CD1c-positive myeloid dendritic cell (primary cell): ENCODE data around the gene DDX24.
A peak's percentile ranks its signal among the peaks of the same experiment; 100 is the strongest.
"Not testable (repeated sequence)": the region's sequence is repeated elsewhere in the genome, so short reads cannot be mapped to it uniquely, and the experiment has no call there.

Experiments
- DNase-seq: peaks from one replicate; pipeline ENCODE4 v3.0.0-alpha.2; 2016; ENCODE audit errors: extremely low spot score

Gene DDX24

GRCh38 chr14:94079891-94080620 lies 946 bp downstream of the DDX24 start:
- peak; percentile 64 for DNase-seq

DNA sequence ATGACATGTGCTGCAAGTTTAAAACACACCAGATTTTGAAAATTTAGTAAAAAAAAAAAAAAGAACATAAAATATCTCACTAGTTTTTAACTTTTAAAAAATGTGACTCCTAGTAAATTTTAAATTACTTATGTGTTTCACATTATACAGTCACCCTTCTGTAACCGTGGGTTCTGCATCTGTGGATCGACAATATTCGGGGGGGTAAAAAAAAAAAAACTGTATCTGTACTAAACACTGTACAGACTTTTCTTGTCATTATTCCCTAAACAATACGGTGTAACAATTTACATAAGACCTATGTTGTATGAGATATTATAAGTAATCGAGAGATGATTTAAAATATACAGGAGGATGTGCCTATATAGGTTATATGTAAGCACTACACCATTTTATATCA lies 3.2 kb downstream of the DDX24 start:
- DNase-seq, result no peak

- no peak for DNase-seq
Measured at GRCh38 chr14:94077111-94077821, 3.7 kb downstream of the DDX24 start.

DNA sequence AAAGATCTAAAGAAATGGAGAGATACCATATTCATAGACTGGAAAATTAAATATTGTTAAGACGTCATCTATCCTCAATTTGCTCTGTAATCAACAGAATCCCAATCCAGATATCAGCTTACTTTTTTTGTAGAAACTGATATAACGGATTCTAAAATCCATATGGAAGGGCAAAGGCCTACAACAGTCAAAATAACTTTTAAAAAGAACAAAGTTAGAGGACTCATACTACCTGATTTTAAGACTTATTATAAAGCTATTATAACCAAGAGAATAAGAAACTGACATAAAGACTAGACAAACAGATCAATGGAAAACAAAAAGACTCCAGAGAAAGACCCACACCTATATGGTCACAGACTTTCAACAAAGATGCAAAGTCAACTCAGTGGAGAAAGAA lies 6.0 kb downstream of the DDX24 start:
- DNase-seq, result no peak

DNA sequence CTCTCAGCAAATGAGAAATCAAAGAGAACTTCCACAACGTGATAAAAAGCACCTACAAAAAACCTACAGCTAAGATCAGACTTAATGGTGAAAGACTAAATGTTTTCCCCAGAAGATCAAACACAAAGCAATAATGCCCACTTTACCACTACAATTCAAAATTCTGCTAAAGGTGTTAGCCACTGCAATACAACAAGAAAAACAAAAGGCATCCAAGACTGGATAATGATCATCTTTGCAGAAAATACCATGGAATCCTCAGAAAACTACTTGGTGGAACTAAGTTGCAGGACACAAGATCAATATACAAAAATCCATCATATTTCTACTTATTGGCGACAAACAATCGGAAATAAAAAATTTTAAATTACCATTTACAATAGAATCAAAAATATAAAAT lies 6.5 kb downstream of the DDX24 start:
- no peak for DNase-seq

- not testable (repeated sequence) for DNase-seq
Measured at GRCh38 chr14:94072076-94072475, 8.9 kb downstream of the DDX24 start.

DNA sequence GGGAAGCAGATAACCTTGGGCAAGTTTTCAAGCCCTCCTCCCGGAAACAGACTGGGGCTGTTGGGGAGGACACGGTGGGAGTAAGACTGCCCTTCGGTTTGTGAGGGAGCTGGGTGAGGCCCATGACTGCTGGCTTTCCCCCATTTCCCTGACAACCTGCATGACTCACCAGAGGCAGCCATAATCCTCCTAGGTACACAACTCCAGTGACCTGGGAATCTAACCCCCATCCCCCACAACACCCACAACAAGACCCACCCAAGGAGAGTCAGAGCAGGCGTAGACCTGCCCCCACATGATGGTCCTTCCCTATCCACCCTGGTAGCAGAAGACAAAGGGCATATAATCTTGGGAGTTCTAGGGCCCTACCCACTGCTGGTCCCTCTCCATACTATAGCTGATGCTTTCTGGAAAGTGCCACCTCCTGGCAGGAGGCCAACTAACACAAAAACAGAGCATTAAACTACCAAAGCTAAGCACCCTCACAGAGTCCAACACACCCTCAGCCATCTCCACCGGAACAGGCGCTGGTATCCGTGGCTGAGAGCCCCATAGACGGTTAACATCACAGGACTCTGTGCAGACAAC lies 14.8 kb downstream of the DDX24 start:
- DNase-seq, result no peak

- no peak for DNase-seq
Measured at GRCh38 chr14:94062344-94062940, 18.6 kb downstream of the DDX24 start.

DNA sequence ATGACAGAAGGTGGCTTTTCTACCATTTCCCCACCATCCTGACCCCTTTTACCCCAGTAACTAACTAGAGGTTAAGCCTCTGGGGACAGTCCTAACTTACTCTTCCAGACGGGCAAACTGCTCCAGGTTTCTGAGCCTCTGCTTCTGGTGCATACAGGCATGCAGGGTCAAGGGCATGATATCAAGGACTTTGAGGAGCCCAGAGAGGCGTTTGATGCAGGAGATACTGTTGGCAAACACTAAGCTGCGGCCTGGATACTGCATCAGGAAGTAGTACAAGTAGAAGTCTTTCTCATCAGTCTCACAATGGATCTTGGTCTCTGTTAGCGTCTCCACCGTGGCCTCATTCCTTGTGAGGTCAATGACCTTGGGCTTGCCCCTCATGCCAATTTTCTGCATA lies 21.0 kb downstream of the DDX24 start:
- DNase-seq, result no peak

DNA sequence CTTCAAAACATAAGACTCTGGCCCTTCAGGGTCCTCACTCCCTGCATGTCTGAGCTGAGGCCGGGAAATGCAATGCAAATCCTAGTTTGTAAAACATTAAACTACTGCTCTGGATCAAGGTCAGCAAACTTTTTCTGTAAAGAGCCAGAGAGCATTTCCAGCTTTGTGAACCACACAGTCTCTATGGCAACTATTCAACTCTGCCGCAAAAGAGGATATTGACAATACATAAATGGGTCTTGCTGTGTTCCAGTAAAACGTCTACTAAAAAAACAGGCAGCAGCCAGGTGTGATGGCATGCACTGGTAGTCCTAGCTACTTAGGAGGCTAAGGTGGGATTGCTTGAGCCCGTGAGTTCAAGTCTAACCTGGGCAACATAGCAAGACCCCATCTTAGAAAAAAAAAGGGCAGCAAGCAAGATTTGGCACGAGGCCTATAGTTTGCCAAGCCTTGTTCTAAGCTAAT lies 22.3 kb downstream of the DDX24 start:
- DNase-seq, result no peak

GRCh38 chr14:94058128-94058673 lies 22.8 kb downstream of the DDX24 start:
- no peak for DNase-seq

- no peak for DNase-seq
Measured at GRCh38 chr14:94056579-94057308, 24.3 kb downstream of the DDX24 start.

DNA sequence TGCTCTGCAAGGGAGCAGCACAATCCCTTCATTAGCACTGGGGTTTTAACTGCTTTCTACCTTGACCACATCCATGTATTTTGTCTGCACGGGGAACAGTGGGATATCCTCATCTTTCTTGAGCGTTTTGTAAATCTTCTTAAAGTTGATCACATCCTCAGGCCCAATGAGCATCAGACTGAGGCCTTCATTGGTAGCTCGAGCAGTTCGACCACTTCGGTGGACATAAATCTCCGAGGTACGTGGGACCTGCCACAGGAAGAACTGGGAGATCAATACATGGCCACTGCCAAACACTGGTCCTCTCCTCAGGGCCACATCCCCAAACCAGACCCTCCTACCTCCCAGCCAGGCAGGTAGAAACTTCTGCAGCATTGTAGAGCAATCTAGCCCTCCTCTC lies 26.1 kb downstream of the DDX24 start:
- DNase-seq, result no peak

DNA sequence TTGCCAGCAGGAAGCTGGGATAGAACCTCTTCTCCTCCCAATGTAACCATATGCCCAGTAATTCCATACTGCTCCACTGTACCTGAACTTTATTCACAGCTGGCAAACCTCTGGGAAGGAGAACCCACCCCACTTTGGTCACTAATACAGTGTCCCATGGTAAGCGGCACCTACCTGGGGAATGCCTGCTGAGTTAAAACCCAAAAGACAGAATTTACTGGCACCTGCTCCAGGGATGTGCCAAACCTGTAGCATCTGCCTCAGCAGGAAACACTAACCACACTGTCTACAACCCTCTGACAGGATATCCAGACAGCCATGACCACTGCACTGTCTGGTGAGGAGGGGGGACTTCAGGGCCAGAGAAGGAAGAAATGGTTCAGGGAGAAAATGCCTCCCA lies 26.6 kb downstream of the DDX24 start:
- DNase-seq, result no peak

DNA sequence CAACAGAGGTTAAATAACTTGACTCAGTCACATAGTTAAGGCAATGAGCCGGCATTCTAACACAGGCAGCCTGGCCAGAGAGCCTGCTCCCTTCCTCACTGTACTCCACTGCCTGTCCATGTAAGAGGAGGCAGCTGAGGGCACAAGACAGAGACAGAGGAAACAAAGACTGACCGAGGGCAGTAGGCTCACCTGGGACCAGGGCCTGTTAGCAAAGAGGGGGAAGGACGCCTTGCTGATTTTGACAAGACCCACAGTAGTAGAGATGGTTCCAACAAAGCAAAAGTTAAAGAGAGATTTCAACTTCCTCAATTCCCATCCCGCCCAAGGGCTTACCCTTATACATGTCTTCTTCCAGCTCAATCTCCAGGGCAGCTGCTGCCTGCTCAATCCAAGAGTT lies 28.3 kb downstream of the DDX24 start:
- no peak for DNase-seq

DNA sequence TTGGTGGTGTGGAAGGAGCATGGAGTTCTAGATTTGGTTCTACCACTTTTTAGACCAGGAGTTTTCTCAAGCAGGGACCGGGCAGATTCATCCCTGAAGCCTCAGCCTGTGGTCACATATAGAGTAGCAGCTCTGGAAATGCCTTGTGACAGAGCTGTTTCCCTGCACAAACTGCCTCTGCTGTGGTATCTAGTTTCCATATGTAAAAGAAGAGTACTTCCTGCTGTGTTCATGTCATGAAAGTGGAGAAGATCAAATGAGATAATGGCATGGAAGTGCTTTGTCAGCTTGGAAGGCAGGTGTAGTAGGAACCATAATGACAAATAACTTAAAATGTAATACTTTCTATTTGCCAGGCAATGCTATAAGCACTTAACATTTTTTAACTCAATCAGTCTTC lies 28.8 kb downstream of the DDX24 start:
- no peak for DNase-seq

DNA sequence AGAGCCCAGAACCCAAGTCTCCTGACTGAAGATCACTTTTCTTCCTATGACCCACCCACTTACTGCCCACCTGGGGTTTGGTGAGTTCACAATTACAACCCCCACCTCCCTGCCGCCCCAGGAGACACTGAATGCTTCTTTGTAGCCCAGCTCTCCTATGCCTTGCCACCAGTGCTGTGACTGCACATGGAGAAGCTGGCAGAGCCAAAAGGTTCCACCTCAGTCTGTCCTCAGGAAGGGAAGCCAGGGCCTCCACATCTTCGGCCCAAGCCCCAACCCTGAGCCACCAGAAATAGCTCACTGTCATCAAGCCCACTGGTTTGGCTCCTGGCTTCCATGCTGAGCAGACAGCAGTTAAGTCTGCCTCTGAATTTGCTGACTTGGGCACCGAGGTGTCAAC lies 29.2 kb downstream of the DDX24 start:
- no peak for DNase-seq

DNA sequence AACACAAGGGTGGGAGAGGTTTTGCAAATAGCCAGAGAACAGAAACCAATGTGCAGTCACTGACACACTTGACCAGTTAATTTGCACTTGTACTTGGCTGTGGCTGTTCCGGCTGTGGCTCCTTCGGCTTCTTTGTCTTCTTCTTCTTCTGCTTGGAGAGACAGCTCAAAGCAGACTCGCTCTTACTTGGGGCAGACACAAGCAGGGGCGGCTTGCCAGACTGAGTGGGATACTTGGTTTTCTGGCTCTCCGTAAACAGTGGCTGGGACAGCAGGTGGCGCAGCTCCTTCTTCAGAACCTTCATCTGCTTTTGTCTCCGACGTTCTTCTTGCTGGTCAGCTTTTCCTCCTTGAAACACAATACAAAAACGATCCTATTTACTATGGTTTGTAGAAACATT lies 29.9 kb downstream of the DDX24 start:
- no peak for DNase-seq

GRCh38 chr14:94050231-94050880 lies 30.6 kb downstream of the DDX24 start:
- no peak for DNase-seq

DNA sequence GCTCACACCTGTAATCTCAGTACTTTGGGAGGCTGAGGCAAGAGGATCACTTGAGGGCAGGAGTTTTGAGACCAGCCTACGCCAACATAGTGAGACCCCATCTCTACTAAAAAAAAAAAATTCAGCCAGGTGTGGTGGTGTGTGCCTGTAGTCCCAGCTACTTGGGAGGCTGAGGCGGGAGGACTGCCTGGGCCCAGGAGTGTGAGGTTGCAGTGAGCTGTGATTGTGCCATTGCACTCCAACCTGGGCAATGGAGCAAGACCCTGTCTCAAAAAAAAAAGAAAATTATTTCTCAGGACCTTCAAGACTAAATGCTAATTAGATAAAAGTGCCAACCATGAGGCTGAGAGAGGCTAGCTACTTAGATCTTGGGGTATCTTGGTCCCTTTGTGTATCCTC lies 31.4 kb downstream of the DDX24 start:
- DNase-seq, result no peak
